GM18526 (cell line): ENCODE results near the gene CACNA1C.

Experiments used
- POLR2A ChIP-seq: IDR thresholded peaks from 3 replicates; pipeline ENCODE4 v1.6.1; 2011; ENCODE audit not compliant: insufficient read length; ENCODE audit errors: extremely low read depth

The CACNA1C gene

GRCh38 chr12:2687058-2687457 lies 634.3 kb downstream of the CACNA1C start:
- no peak for TF ChIP-seq POLR2A

GRCh38 chr12:2687726-2688125 lies 634.9 kb downstream of the CACNA1C start:
- no peak for TF ChIP-seq POLR2A

GRCh38 chr12:2688381-2688931 lies 635.7 kb downstream of the CACNA1C start:
- TF ChIP-seq POLR2A = no peak

GRCh38 chr12:2689393-2689792 lies 636.6 kb downstream of the CACNA1C start:
- no peak for TF ChIP-seq POLR2A

- no peak for TF ChIP-seq POLR2A
These were observed 637.1 kb downstream of the CACNA1C start for GRCh38 chr12:2689879-2690278.

- no peak for TF ChIP-seq POLR2A
These were observed 637.7 kb downstream of the CACNA1C start for GRCh38 chr12:2690348-2691005.

GRCh38 chr12:2691006-2691344 lies 638.2 kb downstream of the CACNA1C start:
- TF ChIP-seq POLR2A = no peak

GRCh38 chr12:2691345-2692071 lies 638.7 kb downstream of the CACNA1C start:
- no peak for TF ChIP-seq POLR2A

GRCh38 chr12:2692080-2692479 lies 639.3 kb downstream of the CACNA1C start:
- TF ChIP-seq POLR2A = no peak

- no peak for TF ChIP-seq POLR2A
These were observed 640.6 kb downstream of the CACNA1C start for GRCh38 chr12:2693244-2693860.

GRCh38 chr12:2693980-2694610 lies 641.3 kb downstream of the CACNA1C start:
- no peak for TF ChIP-seq POLR2A

GRCh38 chr12:2696136-2696535 lies 643.3 kb downstream of the CACNA1C start:
- no peak for TF ChIP-seq POLR2A

- no peak for TF ChIP-seq POLR2A
These were observed 644.4 kb downstream of the CACNA1C start for GRCh38 chr12:2697057-2697800.

- no peak for TF ChIP-seq POLR2A
These were observed 645.8 kb downstream of the CACNA1C start for GRCh38 chr12:2698566-2698965.

- TF ChIP-seq POLR2A = no peak
These were observed 657.9 kb downstream of the CACNA1C start for GRCh38 chr12:2710701-2711100.
